Measurements from ENCODE around the gene MAST4.
A peak's percentile ranks its signal among the peaks of the same experiment; 100 is the strongest.
"Not testable (repeated sequence)": the region's sequence is repeated elsewhere in the genome, so short reads cannot be mapped to it uniquely, and the experiment has no call there.

Gene MAST4

DNA sequence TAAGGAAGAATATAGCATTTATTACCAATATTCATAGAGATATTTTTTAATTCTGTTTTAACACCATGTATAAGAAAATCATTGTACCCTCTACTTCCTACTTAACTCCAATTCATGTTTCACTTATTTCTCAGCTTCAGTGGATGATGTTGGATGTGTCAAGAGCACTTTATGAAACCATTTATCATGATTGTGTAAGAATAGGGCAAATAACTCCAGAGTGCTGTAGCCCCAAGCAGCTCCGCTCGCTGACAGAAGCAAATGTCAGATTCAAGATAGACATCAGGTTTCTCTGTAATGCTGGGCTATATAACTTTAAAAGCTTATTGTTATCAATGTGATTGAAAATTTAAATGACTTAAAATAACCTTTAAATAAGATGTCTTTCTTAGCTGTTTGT is 50.4 kb downstream of the MAST4 start:
- no peak for DNase-seq

DNA sequence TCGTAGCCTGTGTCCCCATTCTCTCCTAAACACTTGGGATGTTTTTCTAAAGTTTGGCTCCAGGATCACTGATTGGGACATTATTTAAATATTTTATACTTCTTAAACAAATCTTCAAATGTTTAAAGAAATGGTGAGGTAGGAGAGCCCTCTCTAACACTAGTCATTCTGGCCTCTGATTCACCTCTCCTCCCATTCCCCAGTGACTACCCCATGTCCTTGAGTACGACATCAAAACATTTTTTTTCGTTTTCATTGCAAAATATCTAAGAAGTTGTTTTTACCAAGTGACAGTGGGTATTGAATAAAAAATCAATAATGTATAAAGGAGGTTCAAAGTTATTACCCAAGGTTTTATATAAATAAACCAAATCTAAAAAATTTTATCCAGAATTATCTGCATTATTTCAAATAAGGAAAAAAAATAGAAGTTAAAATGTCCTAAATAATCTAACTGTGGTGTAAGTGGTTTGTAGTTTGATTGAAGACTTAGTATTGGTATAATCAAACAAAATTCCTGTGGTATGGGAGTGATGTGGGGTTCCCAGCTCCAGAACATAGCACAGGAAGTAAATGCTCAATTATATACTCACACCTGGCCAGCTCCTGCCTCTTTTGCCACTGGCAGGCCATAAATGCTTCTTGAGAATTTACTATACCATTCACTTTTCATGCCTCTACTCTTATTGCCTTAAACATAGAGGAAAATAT is 51.1 kb downstream of the MAST4 start:
- no peak for DNase-seq

DNA sequence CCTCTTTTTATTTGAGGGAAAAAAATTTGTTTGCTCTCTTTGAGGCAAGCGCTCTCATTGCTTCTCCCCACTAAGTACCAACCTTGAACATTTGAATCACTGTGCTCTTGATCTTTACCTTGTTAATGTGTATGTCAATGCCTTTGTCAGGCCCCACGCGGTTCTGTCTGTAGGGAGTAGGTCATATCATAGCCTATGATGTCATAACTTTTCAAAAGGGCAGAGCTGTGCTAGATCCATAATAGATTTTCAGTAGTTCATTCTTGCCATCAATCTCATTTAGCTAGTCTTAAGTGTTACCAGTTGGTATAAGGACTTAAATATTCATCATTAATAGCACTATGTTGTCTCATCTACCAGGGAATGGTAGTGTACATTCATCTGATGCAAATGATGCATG is 56.6 kb downstream of the MAST4 start:
- no peak for DNase-seq

DNA sequence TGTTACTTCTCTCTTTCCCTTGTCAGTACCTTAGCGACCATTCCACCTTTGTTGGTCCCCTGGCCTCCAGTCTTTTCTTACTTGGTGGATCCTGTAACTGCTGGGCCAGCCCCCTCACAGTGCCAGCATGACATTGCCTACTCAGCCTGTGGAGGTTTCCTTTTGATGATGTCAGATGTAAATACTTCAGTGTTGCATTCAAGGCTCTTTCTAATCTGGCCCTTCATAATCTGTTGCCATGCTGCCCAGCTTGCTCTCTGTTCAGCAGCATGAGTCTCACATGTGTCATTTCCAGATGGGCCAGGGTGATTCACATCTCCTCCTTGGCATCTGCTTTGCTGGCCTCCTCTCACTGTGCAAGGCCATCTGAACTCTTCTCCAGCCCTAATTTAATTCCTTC is 57.1 kb downstream of the MAST4 start:
- DNase-seq = peak in 1 of 51 donors; percentile 45

DNA sequence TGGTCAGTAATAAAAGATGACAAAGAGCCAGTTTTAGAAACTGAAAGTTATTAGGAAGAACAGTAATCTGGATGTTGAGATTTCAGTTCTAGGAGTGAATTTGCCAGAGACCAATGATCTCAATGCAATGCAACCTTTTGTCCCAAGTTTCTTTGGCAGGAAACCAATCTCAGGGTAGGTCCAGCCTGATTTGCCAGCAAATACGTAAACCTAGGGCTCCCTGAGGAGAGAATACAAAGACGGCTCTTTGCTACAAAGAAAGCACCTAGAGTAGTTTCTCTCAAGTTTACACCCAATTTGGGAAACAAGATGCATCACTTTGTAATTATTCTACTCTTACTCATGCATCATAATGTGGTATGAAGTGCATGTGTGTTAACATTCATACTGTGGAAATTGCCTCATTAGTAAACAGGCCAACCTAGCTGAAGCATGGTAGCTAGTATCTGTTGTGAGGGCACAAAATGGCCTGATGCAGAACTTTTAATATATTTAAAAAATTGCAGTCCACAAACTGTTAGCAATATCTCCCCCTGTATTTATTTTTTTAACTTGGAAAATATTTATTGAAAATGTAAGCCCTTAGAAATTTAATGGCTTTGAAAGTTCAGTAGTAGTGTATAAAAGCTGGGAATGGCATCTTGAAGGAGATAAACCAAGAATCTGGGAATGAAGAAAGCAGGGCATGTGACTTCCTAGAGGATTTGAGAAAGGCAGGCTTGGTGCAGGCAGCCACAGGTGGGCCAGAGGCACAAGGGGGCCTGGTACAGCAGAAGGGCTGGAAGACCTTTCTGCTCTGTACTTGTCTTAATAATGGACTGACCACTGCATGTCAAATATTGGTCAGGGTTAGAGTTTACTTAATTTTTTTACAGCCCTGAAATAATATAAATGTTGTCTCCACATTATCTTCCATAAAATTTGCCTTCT is 59.5 kb downstream of the MAST4 start:
- peak in 7 of 51 donors; percentile 1 to 7 (median 4) for DNase-seq

DNA sequence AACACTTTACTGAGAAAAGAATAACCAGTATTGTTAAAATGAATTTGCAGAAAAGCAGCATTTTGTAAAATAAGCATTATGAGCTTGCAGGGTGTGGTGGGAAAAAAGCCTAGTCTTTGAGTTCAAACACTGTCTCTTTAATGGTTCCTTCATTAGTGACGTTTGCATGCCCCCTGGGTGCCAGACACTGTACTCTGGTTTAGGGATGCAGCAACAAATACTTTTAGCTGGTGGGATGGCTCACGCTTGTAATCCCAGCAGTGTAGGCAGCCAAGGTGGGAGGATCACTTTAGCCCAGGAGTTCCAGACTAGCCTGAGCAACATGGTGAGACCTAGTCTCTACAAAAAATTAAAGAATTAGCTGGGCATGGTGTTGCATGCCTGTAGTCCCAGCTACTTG is 62.3 kb downstream of the MAST4 start:
- no peak for DNase-seq

DNA sequence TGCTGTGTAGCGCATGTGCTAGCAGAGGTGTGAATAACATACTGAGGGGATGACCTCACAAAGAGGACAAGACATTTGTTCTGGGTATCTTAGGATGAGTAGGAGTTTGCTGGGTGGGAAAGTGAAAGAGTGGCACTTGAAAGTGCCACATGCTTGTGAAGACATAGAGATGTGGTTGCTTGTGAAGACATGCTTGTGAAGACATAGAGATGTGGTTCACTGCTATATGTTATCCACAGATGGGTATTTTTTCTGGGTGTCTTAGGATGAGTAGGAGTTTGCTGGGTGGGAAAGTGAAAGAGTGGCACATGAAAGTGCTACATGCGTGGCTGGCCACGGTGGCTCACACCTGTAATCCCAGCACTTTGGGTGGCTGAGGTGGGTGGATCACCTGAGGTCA is 63.6 kb downstream of the MAST4 start:
- DNase-seq = no peak

DNA sequence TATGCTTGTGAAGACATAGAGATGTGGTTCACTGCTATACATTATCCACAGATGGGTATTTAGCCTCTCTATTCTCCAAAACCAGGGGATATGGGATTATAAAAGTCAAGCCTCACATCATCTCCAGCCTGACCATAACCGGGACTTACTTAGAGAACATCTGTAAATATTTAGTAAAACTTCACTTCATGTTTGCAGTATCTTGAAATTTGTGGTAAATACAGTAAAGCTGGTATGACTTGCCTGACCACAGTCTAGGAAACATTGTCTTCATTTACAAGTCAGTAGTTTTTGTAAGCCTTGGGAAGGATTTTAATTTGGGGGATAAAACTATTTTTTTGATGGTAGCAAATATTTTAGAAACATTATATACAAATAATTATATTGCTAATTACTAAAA is 64.2 kb downstream of the MAST4 start:
- no peak for DNase-seq

DNA sequence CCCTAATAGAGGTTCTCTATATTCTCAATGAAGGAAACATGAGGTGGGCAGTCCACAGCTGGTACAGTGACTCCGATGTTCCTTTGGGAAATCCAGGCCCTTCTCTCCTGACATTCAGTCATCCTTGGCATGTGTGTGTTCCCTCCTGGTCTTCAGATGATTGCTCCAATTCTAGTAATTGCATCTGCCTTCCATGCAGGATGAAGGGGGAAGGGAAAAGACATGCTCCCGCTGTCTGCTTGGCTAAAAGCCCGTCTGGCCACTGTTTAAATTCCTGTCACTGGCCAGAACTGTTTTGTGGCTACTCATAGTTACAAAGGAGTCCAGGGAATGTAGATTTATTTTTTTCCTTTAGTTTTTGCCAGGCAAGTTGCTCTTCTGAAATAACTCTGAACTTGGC is 65.0 kb downstream of the MAST4 start:
- peak in 17 of 51 donors; percentile 2 to 31 (median 9) for DNase-seq

DNA sequence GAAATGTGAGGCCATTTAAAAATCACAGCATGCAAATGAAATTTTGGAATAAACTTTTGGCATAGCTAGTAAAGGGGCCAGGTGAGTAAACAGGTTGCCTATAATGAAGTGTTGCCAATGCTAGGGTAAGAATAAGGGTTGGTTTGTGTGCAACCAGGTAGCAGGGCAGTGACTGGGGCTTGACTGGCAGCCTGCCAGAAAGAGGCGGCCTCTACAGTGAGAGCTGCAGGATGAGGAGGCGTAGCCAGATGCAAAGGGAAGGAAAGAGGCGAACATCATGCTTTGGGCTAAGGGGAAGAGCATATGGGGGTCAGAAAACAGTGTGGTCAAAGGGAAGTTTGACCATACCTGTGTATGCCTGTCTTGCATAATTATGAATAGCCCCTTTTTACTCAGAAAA is 70.6 kb downstream of the MAST4 start:
- no peak for DNase-seq

DNA sequence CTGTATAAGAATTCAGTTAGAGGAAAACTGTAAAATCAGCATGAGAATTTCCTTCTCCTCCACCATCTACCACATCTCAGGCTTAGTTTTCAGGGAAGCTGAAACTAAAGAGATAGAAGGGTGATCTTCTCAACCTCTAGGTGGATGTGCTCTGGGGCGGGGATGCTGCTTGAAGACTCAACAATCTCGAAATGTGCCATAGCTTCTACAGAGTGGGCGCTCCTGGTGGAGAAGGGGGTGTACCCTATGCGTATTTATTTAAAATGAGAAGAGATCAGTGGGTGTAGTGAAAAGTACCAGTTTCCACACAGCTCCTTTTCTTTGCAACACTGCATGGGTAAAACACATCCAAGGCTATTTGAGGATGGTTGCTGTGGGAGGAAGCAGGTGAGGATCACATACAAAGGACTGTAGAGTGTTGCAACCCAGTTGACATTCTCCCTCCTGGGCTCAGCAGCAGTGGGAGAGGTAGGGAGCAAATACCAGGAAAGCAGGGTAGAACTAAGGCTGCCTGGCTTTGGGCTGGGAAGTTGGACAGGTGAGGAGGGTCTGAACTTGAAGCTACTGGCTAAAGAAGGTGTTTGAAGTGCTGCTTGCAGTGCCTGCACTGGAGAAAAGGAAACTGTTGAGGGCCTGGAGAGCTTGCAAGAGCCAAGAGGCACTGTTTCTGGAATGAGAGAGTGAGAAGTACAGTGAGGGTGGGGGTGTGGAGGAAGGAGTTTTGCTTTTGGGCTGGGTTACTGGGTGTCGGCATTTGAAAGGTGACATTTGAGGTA is 73.1 kb downstream of the MAST4 start:
- DNase-seq = no peak

DNA sequence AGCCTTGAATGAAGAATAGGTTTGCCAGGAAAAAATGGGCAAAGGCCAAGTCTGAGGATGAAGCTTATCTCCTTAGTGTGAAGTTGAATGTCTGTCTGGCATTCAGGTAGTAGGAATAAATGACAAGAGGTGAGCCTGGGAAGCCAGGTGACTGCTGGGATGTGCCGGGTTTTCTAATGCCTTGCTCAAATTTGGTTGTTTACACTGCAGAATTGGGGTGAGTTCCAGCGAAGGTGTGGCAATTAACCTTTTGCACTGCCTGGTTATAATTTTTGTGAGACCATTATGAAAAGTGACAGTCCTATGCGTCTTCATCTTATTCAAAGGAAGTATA is 73.6 kb downstream of the MAST4 start:
- no peak for DNase-seq

DNA sequence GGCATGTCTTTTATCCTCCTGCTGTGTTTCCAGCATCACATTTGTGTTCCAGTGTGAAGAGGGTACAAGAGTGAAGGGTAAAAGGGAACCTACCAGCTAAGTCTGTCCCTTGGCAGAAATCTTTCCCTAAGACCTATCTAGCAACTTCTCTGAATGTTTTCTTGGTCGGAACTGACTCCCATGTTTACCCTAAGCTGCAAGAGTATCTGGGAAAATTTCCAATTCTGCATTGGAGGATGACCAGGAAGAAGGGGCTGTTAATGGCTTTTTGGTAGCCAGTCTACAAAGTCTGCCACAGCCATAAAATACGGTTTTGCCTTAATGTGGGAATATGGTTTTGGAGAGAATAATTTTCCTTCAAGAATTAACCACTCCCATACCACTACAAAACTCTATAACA is 75.1 kb downstream of the MAST4 start:
- no peak for DNase-seq

DNA sequence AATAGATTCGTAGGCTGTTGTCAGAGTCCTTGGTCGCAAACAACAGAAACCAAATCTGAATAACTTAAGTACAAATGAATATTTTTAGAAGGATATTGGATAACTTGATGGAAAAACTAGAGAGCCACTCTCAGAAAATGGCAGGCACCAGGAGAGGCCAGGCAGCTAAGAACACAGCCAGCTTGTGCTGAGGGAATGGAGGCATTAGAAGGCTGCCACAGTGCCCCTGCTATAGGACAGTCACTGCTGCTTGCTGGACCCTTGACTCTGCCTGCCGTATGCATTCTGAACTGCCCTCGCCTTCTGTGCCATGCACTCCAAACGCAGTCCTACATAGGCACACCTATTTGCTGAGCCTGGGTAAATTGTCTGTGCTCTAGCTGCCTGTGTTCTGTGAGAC is 78.6 kb downstream of the MAST4 start:
- DNase-seq = no peak

DNA sequence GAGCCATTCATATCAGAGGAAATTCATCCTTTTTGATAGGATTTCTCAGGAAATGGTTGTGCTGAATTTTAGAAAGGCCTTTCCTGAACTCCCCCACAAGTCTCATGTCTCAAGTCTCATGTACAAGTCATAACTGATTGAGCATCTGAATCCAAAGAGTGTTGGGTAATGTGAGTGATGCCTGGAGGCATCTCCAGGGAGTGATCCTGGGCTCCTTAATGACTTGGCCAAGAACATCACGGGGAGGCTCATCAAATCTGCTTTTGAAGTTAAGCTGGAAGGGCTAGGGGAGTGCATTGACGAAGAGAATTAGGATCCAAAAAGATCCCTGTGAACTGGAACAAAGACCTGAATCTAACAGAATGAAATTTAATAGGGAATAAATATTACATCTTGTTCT is 79.2 kb downstream of the MAST4 start:
- DNase-seq = no peak

DNA sequence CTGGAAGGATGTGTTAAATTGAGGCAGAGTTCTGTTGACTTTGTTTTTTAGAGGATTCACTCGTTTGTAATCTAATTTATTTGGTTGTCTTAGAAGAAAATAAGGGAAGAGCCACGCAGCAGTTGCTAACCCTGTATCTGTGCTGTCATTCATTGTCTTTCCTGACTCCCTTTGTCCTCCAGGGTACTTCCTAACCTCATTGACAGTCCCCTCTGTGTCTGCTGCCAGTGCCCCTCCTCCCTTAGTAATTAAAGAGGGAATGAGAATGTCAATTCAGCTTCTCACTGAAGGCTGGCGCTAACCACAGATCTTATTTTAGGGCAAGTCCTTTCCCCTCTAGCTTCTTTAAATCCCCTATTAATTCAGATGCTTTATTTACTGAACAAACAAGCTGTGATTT is 84.0 kb downstream of the MAST4 start:
- DNase-seq = no peak

DNA sequence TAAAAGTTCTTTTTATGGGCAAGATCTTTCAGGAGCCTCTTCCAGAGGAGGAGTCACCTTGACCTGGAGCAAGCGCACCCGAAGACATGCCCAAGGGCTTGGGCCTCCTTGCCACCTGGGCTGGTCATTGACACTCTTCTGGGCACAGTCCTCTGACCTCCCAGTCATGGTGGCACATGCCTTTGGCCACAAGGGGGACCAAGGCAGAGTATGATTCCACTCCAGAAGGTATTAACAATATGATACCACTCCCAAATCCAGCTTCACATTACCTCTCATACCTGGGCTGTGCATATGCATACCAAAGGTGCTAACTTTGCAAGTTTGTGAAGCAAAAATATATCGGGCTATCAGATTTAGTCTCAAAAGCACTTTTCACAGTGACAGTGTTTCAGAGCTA is 84.6 kb downstream of the MAST4 start:
- no peak for DNase-seq

DNA sequence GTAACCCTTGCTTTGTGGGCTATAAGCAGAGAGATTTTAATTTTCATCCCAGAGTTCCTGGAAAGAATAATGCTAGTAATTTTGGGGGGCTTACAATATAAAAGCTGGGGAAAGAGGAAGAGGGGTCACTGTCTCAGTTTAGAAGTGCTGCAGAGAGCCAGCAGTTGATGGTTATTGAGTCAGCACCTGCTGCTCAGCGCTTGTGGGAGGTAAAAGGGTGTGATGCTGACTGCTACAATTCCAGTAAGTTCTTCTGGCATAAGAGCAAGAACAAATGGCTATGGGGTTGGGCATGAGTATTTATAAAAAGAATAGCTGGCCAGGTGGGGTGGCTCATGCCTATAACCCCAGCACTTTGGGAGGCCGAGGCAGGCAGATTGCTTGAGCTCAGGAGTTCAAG is 88.5 kb downstream of the MAST4 start:
- no peak for DNase-seq

DNA sequence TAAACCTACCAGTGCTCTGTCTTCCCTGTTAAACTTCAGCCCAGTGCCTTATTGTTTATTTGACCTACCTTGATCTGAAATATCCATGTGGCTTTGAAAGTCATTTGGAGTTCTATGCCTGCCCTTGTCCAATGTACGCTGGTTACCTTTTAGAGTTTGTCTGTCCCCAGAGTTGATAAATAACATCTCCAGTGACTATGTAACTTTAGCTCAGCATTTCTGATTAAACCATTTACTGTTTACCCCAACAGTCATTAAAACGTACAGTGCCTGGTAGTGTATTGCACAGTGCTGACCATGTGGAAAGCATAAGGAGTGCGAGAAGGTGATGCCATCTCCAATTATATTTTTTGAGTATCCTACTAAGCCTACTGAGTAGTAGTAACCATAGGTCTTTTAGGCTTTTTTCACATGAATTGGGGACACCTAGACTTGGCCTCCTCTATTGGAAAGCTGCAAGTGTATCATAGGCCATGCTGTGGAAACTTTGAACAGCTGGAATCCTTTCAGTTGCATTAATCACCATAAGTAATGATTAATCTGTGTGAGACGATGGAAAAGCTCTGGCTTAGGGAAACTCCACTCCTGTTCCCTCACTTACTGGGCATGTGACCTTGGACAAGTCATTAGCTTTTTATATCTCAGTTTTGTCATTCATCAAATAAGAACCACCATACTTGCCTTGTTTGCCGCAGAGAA is 93.5 kb downstream of the MAST4 start:
- no peak for DNase-seq

DNA sequence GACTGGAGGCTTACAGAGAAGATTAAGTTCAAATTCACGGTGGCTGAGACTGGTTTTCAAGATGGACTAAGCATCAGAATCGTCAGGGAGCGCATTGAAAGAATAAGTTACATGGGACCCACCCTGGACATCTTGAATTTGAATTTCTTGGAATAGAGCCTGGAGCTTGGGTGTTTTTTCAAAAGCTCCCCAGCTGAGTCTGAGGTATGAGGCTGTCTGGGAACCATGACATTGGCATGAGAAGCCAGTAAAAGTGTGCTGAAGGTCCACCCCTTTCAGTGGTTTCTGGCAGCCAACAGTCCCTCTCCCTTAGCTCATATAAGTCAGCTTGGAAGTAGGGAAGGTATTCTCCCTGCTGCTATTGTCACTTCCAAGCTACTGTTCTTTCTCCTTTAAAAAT is 97.8 kb downstream of the MAST4 start:
- no peak for DNase-seq

DNA sequence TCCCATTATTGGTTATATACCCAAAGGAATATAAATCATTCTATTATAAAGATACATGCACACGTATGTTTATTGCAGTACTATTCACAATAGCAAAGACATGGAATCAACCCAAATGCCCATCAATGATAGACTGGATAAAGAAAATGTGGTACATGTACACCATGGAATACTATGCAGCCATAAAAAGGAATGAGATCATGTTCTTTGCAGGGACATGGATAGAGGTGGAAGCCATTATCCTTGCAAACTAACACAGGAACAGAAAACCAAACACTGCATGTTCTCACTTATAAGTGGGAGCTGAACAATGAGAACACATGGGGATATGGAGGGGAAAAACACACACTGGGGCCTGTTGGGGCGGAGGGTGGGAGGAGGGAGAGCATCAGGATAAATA is 99.6 kb downstream of the MAST4 start:
- DNase-seq = not testable (repeated sequence)

All from hypothalamus (tissue), 51 donors.